Measurements from ENCODE around the gene EML4. TPM values are rescaled to one million over a fixed set of nuclear protein-coding genes. Genes with fewer than 3 reads are reported as not detected.
"Not testable (repeated sequence)": the region's sequence is repeated elsewhere in the genome, so short reads cannot be mapped to it uniquely, and the experiment has no call there.

The EML4 gene
- total RNA-seq, 1 donor from 2014 or later: 72.2 TPM

GRCh38 chr2:42372474-42373200 lies 203.5 kb downstream of the EML4 start:
- peaks cover 8% of the 10 kb centered on the region for H3K27me3 Mint-ChIP-seq (ENCODE audit: low read depth)
- TF ChIP-seq CTCF (conservative IDR thresholded peaks at IDR 0.05): no peak
- no peak overlapping the region for H3K4me3 Mint-ChIP-seq
- DNase-seq (ENCODE audit: low read depth, low spot score): no peak
- no peaks in the 10 kb centered on the region for H3K36me3 Mint-ChIP-seq (ENCODE audit: low read depth)
- no peaks in the 10 kb centered on the region for H3K9me3 Mint-ChIP-seq
- peaks cover 7% of the 10 kb centered on the region for H3K4me1 Mint-ChIP-seq
- no peak overlapping the region for H3K27ac Mint-ChIP-seq (ENCODE audit: unreplicated experiment)

GRCh38 chr2:42376758-42377157 lies 207.6 kb downstream of the EML4 start:
- H3K27ac Mint-ChIP-seq (ENCODE audit: unreplicated experiment): no peak overlapping the region
- H3K9me3 Mint-ChIP-seq: no peaks in the 10 kb centered on the region

GRCh38 chr2:42378415-42378814 lies 209.3 kb downstream of the EML4 start:
- H3K27ac Mint-ChIP-seq (ENCODE audit: unreplicated experiment): no peak overlapping the region
- no peak overlapping the region for H3K4me3 Mint-ChIP-seq
- TF ChIP-seq CTCF (conservative IDR thresholded peaks at IDR 0.05): no peak
- no peaks in the 10 kb centered on the region for H3K9me3 Mint-ChIP-seq
- DNase-seq (ENCODE audit: low read depth, low spot score): no peak
- H3K27me3 Mint-ChIP-seq (ENCODE audit: low read depth): no peaks in the 10 kb centered on the region
- H3K36me3 Mint-ChIP-seq (ENCODE audit: low read depth): no peaks in the 10 kb centered on the region
- H3K4me1 Mint-ChIP-seq: no peaks in the 10 kb centered on the region

More at GRCh38 chr2:42376758-42377157, 207.6 kb downstream of the EML4 start:
- no peak for TF ChIP-seq CTCF (conservative IDR thresholded peaks at IDR 0.05)
- DNase-seq (ENCODE audit: low read depth, low spot score): no peak
- no peaks in the 10 kb centered on the region for H3K36me3 Mint-ChIP-seq (ENCODE audit: low read depth)
- no peaks in the 10 kb centered on the region for H3K27me3 Mint-ChIP-seq (ENCODE audit: low read depth)
- no peaks in the 10 kb centered on the region for H3K4me1 Mint-ChIP-seq
- no peak overlapping the region for H3K4me3 Mint-ChIP-seq

- H3K27me3 Mint-ChIP-seq (ENCODE audit: low read depth); H3K36me3 Mint-ChIP-seq (ENCODE audit: low read depth): not testable (repeated sequence)
These were observed 210.9 kb downstream of the EML4 start for GRCh38 chr2:42380026-42380425.

GRCh38 chr2:42382144-42382543 lies 213.0 kb downstream of the EML4 start:
- H3K36me3 Mint-ChIP-seq (ENCODE audit: low read depth): no peaks in the 10 kb centered on the region
- H3K4me1 Mint-ChIP-seq: no peaks in the 10 kb centered on the region
- H3K4me3 Mint-ChIP-seq: no peak overlapping the region
- H3K27me3 Mint-ChIP-seq (ENCODE audit: low read depth): no peaks in the 10 kb centered on the region
- DNase-seq (ENCODE audit: low read depth, low spot score): no peak
- H3K27ac Mint-ChIP-seq (ENCODE audit: unreplicated experiment): no peak overlapping the region
- TF ChIP-seq CTCF (conservative IDR thresholded peaks at IDR 0.05): no peak
- no peaks in the 10 kb centered on the region for H3K9me3 Mint-ChIP-seq

More at GRCh38 chr2:42380026-42380425, 210.9 kb downstream of the EML4 start:
- H3K4me1 Mint-ChIP-seq; H3K27ac Mint-ChIP-seq (ENCODE audit: unreplicated experiment); DNase-seq (ENCODE audit: low read depth, low spot score); H3K9me3 Mint-ChIP-seq; H3K4me3 Mint-ChIP-seq: not testable (repeated sequence)

Other genes with a start within 250 kb of the EML4 start
- gene PKDCC, start 121.3 kb upstream of the EML4 start, total RNA-seq: 74.4 and 81.9 TPM in 2 replicates
- 94.4 and 98.9 TPM in 2 replicates for gene COX7A2L, start 191.9 kb downstream of the EML4 start, total RNA-seq